BJ (cell line): Measurements from ENCODE around the gene GOLGA6L7. TPM values are rescaled to one million over a fixed set of nuclear protein-coding genes. Genes with fewer than 3 reads are reported as not detected.
"Not testable (repeated sequence)": the region's sequence is repeated elsewhere in the genome, so short reads cannot be mapped to it uniquely, and the experiment has no call there.

Experiments used
- CTCF ChIA-PET: fragments of 350-600 bp; formaldehyde crosslinking; extraction: SDS; loops from one replicate; lab custom pipeline; 2021; ENCODE audit warnings: antibody characterized with exemption, inconsistent platforms; lab: Yijun Ruan, JAX
- POLR2A ChIA-PET: fragments of 300-600 bp; sonication (Branson Sonifier 250); formaldehyde crosslinking; extraction: SDS; loops from one replicate; lab custom pipeline; 2021; ENCODE audit warnings: antibody characterized with exemption; lab: Charles Lee
- DNase-seq: peaks from one replicate; pipeline ENCODE4 v3.0.0-alpha.2; 2011; ENCODE audit warnings: low read depth
- H3K27me3 ChIP-seq: 2 replicates; pipeline ENCODE4 v1.6.0; 2011; ENCODE audit warnings: low read length; ENCODE audit not compliant: control insufficient read depth, insufficient read depth
- H3K36me3 ChIP-seq: 2 replicates; pipeline ENCODE4 v1.5.1; 2011; ENCODE audit warnings: low read length; ENCODE audit not compliant: control insufficient read depth, insufficient read depth
- H3K4me3 ChIP-seq: 2 replicates; pipeline ENCODE4 v1.5.1; 2011; ENCODE audit warnings: low read depth, mild to moderate bottlenecking, control low read depth, low read length
- CTCF ChIP-seq: IDR thresholded peaks from 2 replicates; pipeline ENCODE4 v1.5.1; 2011; ENCODE audit warnings: low read depth, mild to moderate bottlenecking, control low read depth, inconsistent platforms, low read length, moderate library complexity; ENCODE audit not compliant: insufficient read depth
- polyA minus RNA-seq: library from RNA; depleted of rRNA, polyadenylated mRNA; stranded (reverse); fragments of >200 nt; gene quantifications from 2 replicates; pipeline ENCODE4 v1.2.3, GENCODE V29; 2011; rRNA and poly(A)+ RNA removed
- polyA plus RNA-seq: library from polyadenylated mRNA; depleted of rRNA; stranded (reverse); fragments of >200 nt; gene quantifications from 2 replicates; pipeline ENCODE4 v1.2.3, GENCODE V29; 2011; rRNA removed

The GOLGA6L7 gene
- polyA plus RNA-seq (not detected in 2 replicates), polyA minus RNA-seq (not detected in 2 replicates)

DNA sequence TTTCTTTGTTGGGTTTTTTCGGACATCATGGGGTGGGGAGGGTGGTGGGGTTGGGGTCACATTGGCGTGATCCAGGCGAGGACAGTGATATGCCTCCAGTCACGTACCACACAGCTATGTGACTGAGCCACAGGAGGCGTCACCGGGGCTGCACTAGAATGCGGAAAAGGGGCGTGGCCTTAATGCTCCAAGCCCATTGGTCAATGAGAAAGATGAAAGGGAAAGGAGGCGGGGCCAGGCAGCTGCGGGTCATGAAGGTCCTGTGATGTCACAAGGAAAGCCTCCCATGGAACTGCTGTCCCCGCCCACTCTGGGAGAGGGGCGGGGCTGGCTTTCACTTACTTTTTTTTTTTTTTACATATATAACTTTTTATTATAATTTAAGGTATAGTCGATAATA lies at the start of gene GOLGA6L7:
Gene GOLGA6L7 (minus strand): TSS at position 124 of the 400 bp plus-strand sequence. CDS start 95 bp downstream, at position 29.
- DNase-seq, CTCF ChIA-PET: not testable (repeated sequence)

DNA sequence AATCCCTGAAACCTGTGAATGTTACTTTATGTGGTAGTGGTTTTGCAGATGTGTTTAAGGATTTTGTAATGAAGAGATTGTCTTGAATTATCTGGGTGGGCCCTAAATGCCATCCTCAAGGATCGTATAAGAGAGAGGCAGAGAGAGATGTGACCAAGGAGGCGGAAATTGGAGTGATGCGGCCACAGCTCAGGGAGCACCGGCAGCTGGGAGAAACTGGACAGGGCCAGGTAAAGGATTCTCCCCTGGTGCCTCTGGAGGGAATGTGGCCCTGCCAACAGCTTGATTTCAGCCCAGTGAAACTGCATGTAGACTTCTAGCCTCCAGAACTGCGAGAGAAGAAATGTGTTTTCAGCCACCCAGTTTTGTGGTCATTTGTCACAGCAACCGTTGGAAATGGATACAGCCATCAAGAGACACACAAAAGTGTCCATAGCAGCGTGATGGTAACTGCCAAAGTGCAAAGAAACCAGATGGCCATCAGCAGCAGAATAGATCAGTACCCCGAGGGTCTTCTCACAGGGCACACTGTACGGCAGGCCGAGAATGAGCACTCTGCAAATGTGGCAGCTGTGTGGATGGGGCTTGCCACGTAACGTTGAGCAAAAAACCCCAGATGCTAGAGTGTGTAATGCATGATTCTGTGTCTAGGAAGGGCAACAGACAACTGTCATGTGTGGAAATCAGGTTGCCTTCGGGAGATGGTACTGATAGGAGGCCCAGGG lies 49.6 kb upstream of the GOLGA6L7 start:
- CTCF ChIA-PET = interaction anchor here (1.3 kb wide), 1 partner anchor 204 kb away, joined by 3 read pairs; no protein-coding TSS in a partner anchor
- Histone ChIP-seq H3K27me3 (no peaks in the 10 kb centered on the region), H3K4me3 (no peak overlapping the region), H3K36me3 (peaks cover 1% of the 10 kb centered on the region; the same call in 1 of the 2 replicates)
- DNase-seq = no peak
- no peak for TF ChIP-seq CTCF
- POLR2A ChIA-PET = no interaction called here

More for the DNA sequence above, at the start of gene GOLGA6L7:
- H3K27me3 ChIP-seq, H3K36me3 ChIP-seq, H3K4me3 ChIP-seq, POLR2A ChIA-PET: not testable (repeated sequence)

DNA sequence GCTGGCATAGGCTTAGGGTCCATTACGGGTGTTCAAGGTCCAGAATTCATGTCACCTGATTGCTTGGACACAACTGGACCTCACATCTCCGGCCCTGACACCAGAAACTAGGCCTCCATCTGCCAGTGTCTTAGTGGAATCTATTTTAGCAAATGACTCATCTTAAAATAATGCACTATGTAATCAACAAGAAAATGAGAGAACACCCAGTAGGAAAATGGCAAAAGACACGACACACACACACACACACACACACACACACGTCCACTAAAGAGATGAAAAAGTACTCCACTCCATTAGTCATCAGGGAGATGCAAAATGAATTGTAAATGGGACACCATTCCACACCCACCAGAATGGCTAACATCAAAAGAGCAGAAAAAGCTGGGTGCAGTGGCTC lies 48.5 kb upstream of the GOLGA6L7 start:
- CTCF ChIA-PET = interaction anchor here (1.3 kb wide), 1 partner anchor 205 kb away, joined by 3 read pairs; no protein-coding TSS in a partner anchor

GRCh38 chr15:28895566-28895965 lies 47.1 kb upstream of the GOLGA6L7 start:
- Histone ChIP-seq H3K36me3 (peaks cover 1% of the 10 kb centered on the region; the same call in 1 of the 2 replicates), H3K4me3 (no peak overlapping the region), H3K27me3 (no peaks in the 10 kb centered on the region)
- no peak for TF ChIP-seq CTCF
- ChIA-PET POLR2A (no interaction called here), CTCF (interaction anchor here (1.0 kb wide), 1 partner anchor 51 kb away, joined by 3 read pairs; no protein-coding TSS in a partner anchor)
- no peak for DNase-seq

More for the DNA sequence above, 48.5 kb upstream of the GOLGA6L7 start:
- peaks cover 1% of the 10 kb centered on the region; the same call in 1 of the 2 replicates for H3K36me3 ChIP-seq
- no peak for TF ChIP-seq CTCF
- peak; percentile 82 for DNase-seq
- no peak overlapping the region for H3K4me3 ChIP-seq
- POLR2A ChIA-PET = no interaction called here
- H3K27me3 ChIP-seq = no peaks in the 10 kb centered on the region

DNA sequence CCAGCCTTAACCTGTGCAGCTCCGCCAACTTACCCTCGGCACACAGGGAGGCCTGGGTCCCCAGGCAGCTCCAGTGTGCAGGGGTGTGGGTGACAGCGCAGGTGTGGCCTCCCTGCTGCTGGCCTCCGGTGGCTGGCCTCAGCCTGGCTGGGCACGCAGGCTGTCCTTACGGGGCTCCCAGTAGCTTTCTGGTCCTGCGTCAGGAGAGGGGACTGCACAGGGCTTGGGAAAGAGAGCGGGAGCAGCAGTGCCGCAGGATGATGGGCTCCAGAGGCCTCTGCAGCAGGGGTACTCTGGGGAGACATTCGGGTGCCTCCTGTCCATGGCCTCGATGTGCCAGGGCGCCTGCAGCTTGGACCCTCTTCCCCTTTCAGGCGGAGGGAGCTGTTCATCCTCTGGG lies 46.7 kb upstream of the GOLGA6L7 start:
- POLR2A ChIA-PET = no interaction called here
- CTCF ChIA-PET = interaction anchor here (1.0 to 1.2 kb wide), 2 partner anchors 9 to 52 kb away, joined by 3 read pairs; no protein-coding TSS in a partner anchor
- H3K4me3 ChIP-seq = no peak overlapping the region
- H3K27me3 ChIP-seq = no peaks in the 10 kb centered on the region
- peaks cover 1% of the 10 kb centered on the region; the same call in 1 of the 2 replicates for H3K36me3 ChIP-seq
- DNase-seq = no peak
- TF ChIP-seq CTCF = no peak
